Measurements from ENCODE around the gene CEP70.
"Not testable (repeated sequence)": the region's sequence is repeated elsewhere in the genome, so short reads cannot be mapped to it uniquely, and the experiment has no call there.

CEP70 gene

GRCh38 chr3:138594150-138594934 is at the start of gene CEP70:
CEP70 (minus strand) TSS chr3:138594260; CDS start chr3:138572927, 21,333 bp downstream.
- DNase-seq: no peak

- no peak for DNase-seq
Observed at GRCh38 chr3:138642927-138643253, 48.8 kb upstream of the CEP70 start.

- DNase-seq: no peak
Observed at GRCh38 chr3:138642226-138642926, 48.3 kb upstream of the CEP70 start.

GRCh38 chr3:138640537-138640936 is 46.5 kb upstream of the CEP70 start:
- DNase-seq: no peak

- no peak for DNase-seq
Observed at GRCh38 chr3:138638641-138639040, 44.6 kb upstream of the CEP70 start.

GRCh38 chr3:138629526-138629925 is 35.5 kb upstream of the CEP70 start:
- no peak for DNase-seq

- DNase-seq: no peak
Observed at GRCh38 chr3:138625707-138626365, 31.8 kb upstream of the CEP70 start.

- no peak for DNase-seq
Observed at GRCh38 chr3:138624518-138624917, 30.5 kb upstream of the CEP70 start.

- DNase-seq: no peak
Observed at GRCh38 chr3:138620431-138620830, 26.4 kb upstream of the CEP70 start.

- DNase-seq: no peak
Observed at GRCh38 chr3:138615462-138615861, 21.4 kb upstream of the CEP70 start.

- no peak for DNase-seq
Observed at GRCh38 chr3:138609898-138610266, 15.8 kb upstream of the CEP70 start.

- DNase-seq: peak; percentile 56
Observed at GRCh38 chr3:138608322-138609135, 14.5 kb upstream of the CEP70 start, which contains the start of gene FAIM. FAIM (plus strand) TSS chr3:138608771; CDS start chr3:138619727, 10,956 bp downstream.

GRCh38 chr3:138604106-138604595 is 10.1 kb upstream of the CEP70 start:
- not testable (repeated sequence) for DNase-seq

- DNase-seq: not testable (repeated sequence)
Observed at GRCh38 chr3:138601661-138602060, 7.6 kb upstream of the CEP70 start.

- no peak for DNase-seq
Observed at GRCh38 chr3:138600100-138600745, 6.2 kb upstream of the CEP70 start.

- no peak for DNase-seq
Observed at GRCh38 chr3:138598534-138598933, 4.5 kb upstream of the CEP70 start.

- not testable (repeated sequence) for DNase-seq
Observed at GRCh38 chr3:138597186-138597976, 3.3 kb upstream of the CEP70 start.

- no peak for DNase-seq
Observed at GRCh38 chr3:138594935-138595610, 1.0 kb upstream of the CEP70 start.

GRCh38 chr3:138593488-138594149 is 441 bp downstream of the CEP70 start:
- no peak for DNase-seq

- DNase-seq: no peak
Observed at GRCh38 chr3:138591392-138591791, 2.7 kb downstream of the CEP70 start.

Data from NCI-H345 (cell line).